Smooth muscle cell (in vitro differentiated cells): ENCODE data around the gene MLLT10. TPM values are rescaled to one million over a fixed set of nuclear protein-coding genes. Genes with fewer than 3 reads are reported as not detected.

ENCODE experiments used
- DNase-seq: peaks from one replicate; lab custom pipeline; 2025; ENCODE audit not compliant: unreplicated experiment; lab: John Stamatoyannopoulos, UW
- H2AFZ ChIP-seq: fragments of 200-600 bp; sonication (generic); 2 replicates; pipeline ENCODE4 v1.6.0; 2016; ENCODE audit warnings: antibody characterized with exemption, low read depth, mild to moderate bottlenecking
- H3F3A ChIP-seq: fragments of 200-600 bp; sonication (generic); 2 replicates; pipeline ENCODE4 v1.6.0; 2017; ENCODE audit warnings: antibody characterized with exemption, low read depth
- H3K27ac ChIP-seq: fragments of 200-600 bp; sonication (generic); 2 replicates; pipeline ENCODE4 v1.5.1; 2016; ENCODE audit warnings: low read depth, mild to moderate bottlenecking
- H3K27me3 ChIP-seq: fragments of 200-600 bp; sonication (generic); 2 replicates; pipeline ENCODE4 v1.6.1; 2016; ENCODE audit warnings: low read depth, mild to moderate bottlenecking
- H3K36me3 ChIP-seq: fragments of 200-600 bp; sonication (generic); 2 replicates; pipeline ENCODE4 v1.5.1; 2016; ENCODE audit warnings: low read depth
- H3K4me1 ChIP-seq: fragments of 200-600 bp; sonication (generic); 2 replicates; pipeline ENCODE4 v1.5.1; 2016; ENCODE audit warnings: low read depth
- H3K4me2 ChIP-seq: fragments of 200-600 bp; sonication (generic); 2 replicates; pipeline ENCODE4 v1.6.0; 2016; ENCODE audit warnings: mild to moderate bottlenecking
- H3K4me3 ChIP-seq: fragments of 200-600 bp; sonication (generic); 2 replicates; pipeline ENCODE4 v1.5.1; 2016; ENCODE audit warnings: mild to moderate bottlenecking
- H3K79me2 ChIP-seq: fragments of 200-600 bp; sonication (generic); 2 replicates; pipeline ENCODE4 v1.6.0; 2016; ENCODE audit warnings: low read depth, mild to moderate bottlenecking
- H3K9ac ChIP-seq: fragments of 200-600 bp; sonication (generic); 2 replicates; pipeline ENCODE4 v1.6.0; 2016; ENCODE audit warnings: low read depth
- H3K9me3 ChIP-seq: fragments of 200-600 bp; sonication (generic); replicated peaks from 2 replicates; pipeline ENCODE4 v1.5.1; 2016; ENCODE audit warnings: low read depth
- H4K20me1 ChIP-seq: fragments of 200-600 bp; sonication (generic); 2 replicates; pipeline ENCODE4 v1.6.0; 2016; ENCODE audit warnings: low read depth
- WGBS: methylation state at CpG from one replicate; pipeline ENCODE4 v1.1.7; 2016; ENCODE audit warnings: low lambda C conversion rate; 5-methylcytosine and 5-hydroxymethylcytosine counted together
- polyA plus RNA-seq: library from polyadenylated mRNA; unstranded; fragments of >200 nt; fragmentation: Nextera tagmentation; extraction: Ambion mirVana; gene quantifications from 2 replicates; pipeline ENCODE4 v1.2.1, GENCODE V29; 2016
- total RNA-seq: library from RNA; depleted of rRNA; stranded (reverse); fragments of >200 nt; gene quantifications from 2 replicates; pipeline ENCODE4 v1.2.3, GENCODE V29; 2014
- TF ChIP-seq, protein P1 (sequence below): fragments of 200-600 bp; sonication (generic); IDR thresholded peaks from 2 replicates; pipeline ENCODE4 v1.5.1; 2017; ENCODE audit warnings: borderline replicate concordance, mild to moderate bottlenecking, antibody characterized with exemption; ENCODE audit not compliant: insufficient read depth, poor library complexity, severe bottlenecking

MLLT10 gene
- total and polyA plus RNA-seq, 2 experiments from 2014 or later: 6.8 to 43.6 TPM

DNA sequence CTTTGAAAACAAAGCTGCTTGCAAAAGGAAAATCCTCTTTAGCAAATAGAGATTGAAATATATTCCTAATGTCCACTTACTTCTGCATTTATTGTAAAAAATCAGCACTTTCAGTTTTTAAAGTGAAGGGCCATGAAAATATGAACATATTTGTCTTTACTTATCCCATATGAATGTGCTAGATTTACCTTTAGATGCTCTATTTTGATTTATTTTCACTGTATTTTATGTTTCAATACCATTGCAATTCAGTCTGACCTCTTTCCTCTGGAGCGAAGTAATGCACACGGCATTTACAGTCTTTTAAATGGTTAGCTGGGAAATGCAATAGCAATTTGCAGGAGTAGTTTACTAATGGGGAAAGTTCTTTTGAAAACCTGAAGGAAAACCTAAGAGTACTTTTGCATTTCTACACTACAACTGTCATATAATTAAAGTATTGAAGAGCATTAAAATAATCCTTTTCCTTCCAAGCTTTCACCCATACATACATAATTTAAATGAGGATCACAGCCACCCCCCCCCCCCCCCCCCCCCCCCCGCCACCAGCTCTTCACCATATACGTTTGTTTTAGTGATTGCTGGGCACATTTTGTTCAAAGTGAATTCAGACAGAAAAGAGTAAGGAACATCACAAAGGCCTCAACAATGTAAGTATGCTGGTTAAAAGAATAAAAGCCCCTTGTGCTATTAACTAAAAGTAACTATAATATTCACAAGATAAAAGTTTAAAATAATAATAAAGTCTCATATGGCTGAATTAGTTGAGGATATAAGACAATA is 12.1 kb upstream of the MLLT10 start:
- Histone ChIP-seq H2AFZ (peak overlapping the region; percentile 71), H3K27me3 (no peaks in the 10 kb centered on the region), H3K4me1 (peaks cover 48% of the 10 kb centered on the region), H3K9ac (peak overlapping the region; percentile 32), H3K79me2 (peaks cover 44% of the 10 kb centered on the region), H3F3A (peaks cover 20% of the 10 kb centered on the region), H3K4me2 (peak overlapping the region; percentile 98), H3K4me3 (peak overlapping the region; percentile 37), H3K36me3 (no peaks in the 10 kb centered on the region), H3K9me3 (no peaks in the 10 kb centered on the region), H3K27ac (peak overlapping the region; percentile 98), H4K20me1 (no peaks in the 10 kb centered on the region)
- 38% methylated on average over 4 of the region's 4 CpGs for WGBS
- TF ChIP-seq, protein P1, sequence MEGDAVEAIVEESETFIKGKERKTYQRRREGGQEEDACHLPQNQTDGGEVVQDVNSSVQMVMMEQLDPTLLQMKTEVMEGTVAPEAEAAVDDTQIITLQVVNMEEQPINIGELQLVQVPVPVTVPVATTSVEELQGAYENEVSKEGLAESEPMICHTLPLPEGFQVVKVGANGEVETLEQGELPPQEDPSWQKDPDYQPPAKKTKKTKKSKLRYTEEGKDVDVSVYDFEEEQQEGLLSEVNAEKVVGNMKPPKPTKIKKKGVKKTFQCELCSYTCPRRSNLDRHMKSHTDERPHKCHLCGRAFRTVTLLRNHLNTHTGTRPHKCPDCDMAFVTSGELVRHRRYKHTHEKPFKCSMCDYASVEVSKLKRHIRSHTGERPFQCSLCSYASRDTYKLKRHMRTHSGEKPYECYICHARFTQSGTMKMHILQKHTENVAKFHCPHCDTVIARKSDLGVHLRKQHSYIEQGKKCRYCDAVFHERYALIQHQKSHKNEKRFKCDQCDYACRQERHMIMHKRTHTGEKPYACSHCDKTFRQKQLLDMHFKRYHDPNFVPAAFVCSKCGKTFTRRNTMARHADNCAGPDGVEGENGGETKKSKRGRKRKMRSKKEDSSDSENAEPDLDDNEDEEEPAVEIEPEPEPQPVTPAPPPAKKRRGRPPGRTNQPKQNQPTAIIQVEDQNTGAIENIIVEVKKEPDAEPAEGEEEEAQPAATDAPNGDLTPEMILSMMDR: no peak
- no peak for DNase-seq

DNA sequence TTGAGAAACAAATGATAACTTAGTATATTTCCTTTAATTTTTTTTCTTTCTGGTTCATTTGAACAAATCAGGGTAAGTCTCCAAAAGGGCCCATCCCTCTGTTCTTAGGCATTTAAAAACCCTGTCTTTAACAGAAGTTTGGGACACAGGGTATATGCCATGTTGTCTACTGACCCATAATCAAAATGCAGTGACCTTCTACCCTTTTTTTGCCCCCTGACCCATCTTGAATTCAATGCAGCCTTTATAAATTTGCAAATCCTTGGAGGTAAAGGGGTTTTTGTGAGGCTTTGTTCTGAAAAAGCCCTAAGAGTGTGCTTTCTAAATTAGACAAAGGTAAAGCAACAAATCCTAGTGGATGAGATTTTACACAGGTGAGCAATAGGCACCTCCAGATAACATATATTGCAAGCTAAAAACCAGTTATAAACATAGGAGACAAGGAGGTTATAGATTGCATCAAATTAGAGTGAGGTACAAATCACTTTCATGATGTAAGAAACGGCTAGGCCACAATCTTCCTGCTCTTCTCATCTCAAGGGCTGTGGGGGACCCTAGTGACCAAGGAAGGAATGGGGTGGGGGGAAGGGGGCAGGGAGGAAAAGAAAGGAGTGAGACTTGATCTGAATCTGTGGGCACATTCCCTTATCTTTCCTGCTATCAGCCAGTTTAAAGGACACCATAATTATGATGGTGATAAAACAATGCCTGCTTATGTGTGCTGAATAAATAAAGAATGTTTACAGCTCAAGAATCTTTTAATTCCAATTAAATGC is 11.2 kb upstream of the MLLT10 start:
- no peaks in the 10 kb centered on the region for H3K27me3 ChIP-seq
- WGBS: 12% methylated on average over 1 of the region's 1 CpG
- H2AFZ ChIP-seq: peak overlapping the region; percentile 71
- TF ChIP-seq, protein P1: no peak
- H3K79me2 ChIP-seq: peaks cover 43% of the 10 kb centered on the region
- DNase-seq: no peak
- no peaks in the 10 kb centered on the region for H3K36me3 ChIP-seq
- H3K27ac ChIP-seq: peak overlapping the region; percentile 98
- H3F3A ChIP-seq: peaks cover 20% of the 10 kb centered on the region
- H4K20me1 ChIP-seq: no peaks in the 10 kb centered on the region
- H3K4me1 ChIP-seq: peaks cover 48% of the 10 kb centered on the region
- H3K4me2 ChIP-seq: peak overlapping the region; percentile 98
- H3K9me3 ChIP-seq: no peaks in the 10 kb centered on the region
- H3K4me3 ChIP-seq: peak overlapping the region; percentile 5
- peak overlapping the region; percentile 8 for H3K9ac ChIP-seq

DNA sequence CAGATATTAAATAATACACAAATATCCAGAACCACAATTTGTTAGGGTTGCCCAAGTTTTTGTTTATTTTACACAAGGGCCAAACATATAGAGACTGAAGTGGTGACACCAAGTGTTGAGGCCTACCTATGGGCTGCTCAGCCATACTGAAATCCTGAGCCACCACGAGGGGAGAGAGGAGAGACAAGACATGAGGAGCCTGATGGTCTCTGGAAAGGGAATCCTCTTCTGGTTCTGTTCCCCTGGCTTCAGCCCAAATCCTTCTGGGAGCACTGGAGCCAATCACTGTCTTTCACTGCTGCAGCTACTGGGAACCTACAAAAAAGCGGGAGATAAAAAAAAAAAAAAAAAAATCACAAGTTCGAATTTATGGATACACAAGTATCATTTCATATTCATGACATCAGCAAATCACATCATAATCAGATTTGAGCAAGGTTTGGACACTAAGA is 10.4 kb upstream of the MLLT10 start:
- Histone ChIP-seq H3K9me3 (no peaks in the 10 kb centered on the region), H4K20me1 (no peaks in the 10 kb centered on the region), H3K27me3 (no peaks in the 10 kb centered on the region), H3K4me3 (peak overlapping the region; percentile 86), H3K36me3 (no peaks in the 10 kb centered on the region), H2AFZ (peak overlapping the region; percentile 71), H3F3A (peaks cover 20% of the 10 kb centered on the region), H3K27ac (peak overlapping the region; percentile 98), H3K4me2 (peak overlapping the region; percentile 98), H3K9ac (peak overlapping the region; percentile 8), H3K79me2 (peaks cover 44% of the 10 kb centered on the region), H3K4me1 (peaks cover 48% of the 10 kb centered on the region)
- TF ChIP-seq, protein P1: no peak
- 25% methylated on average over 3 of the region's 3 CpGs for WGBS
- DNase-seq: no peak
